ENCODE results near the gene PLXND1.
A peak's percentile ranks its signal among the peaks of the same experiment; 100 is the strongest.

- TF ChIP-seq CTCF (IDR thresholded peaks at IDR 0.05; ENCODE audit: poor library complexity, severe bottlenecking) (peak; percentile 77), POLR2AphosphoS5 (IDR thresholded peaks at IDR 0.05) (no peak), RAD21 (conservative IDR thresholded peaks at IDR 0.05) (peak; percentile 80), TAF1 (IDR thresholded peaks at IDR 0.05; ENCODE audit: low read depth) (no peak), EP300 (conservative IDR thresholded peaks at IDR 0.05; ENCODE audit: poor library complexity, severe bottlenecking) (no peak), REST (IDR thresholded peaks at IDR 0.05; ENCODE audit: borderline replicate concordance) (no peak)
Observed at GRCh38 chr3:129650256-129650872, 43.9 kb upstream of the PLXND1 start.
